GM12878 (cell line): Measurements from ENCODE around the gene E2F7. TPM values are rescaled to one million over a fixed set of nuclear protein-coding genes. Genes with fewer than 3 reads are reported as not detected.

Source experiments
- ATF7 ChIP-seq: fragments of 450-650 bp; IDR thresholded peaks from 2 replicates; pipeline ENCODE4 v1.6.1; 2016; ENCODE audit warnings: low read depth, mild to moderate bottlenecking
- CBFB ChIP-seq: IDR thresholded peaks from 2 replicates; pipeline ENCODE4 v1.6.1; 2016; ENCODE audit warnings: antibody characterized with exemption, low read depth
- CBX5 ChIP-seq: sonication (generic); IDR thresholded peaks from 2 replicates; pipeline ENCODE4 v1.6.1; 2016; ENCODE audit warnings: low read depth, moderate library complexity, mild to moderate bottlenecking, inconsistent platforms
- CHD1 ChIP-seq: IDR thresholded peaks from 2 replicates; pipeline ENCODE4 v1.6.1; 2012; ENCODE audit warnings: low read depth, low read length, improper control_type of control experiment
- DPF2 ChIP-seq: fragments of 450-650 bp; IDR thresholded peaks from 2 replicates; pipeline ENCODE4 v1.6.1; 2017; ENCODE audit warnings: mild to moderate bottlenecking
- E2F4 ChIP-seq: IDR thresholded peaks from 2 replicates; pipeline ENCODE4 v1.6.1; 2012; ENCODE audit warnings: low read depth, low read length, improper control_type of control experiment
- E2F8 ChIP-seq: fragments of 450-650 bp; IDR thresholded peaks from 2 replicates; pipeline ENCODE4 v1.6.1; 2018; ENCODE audit warnings: mild to moderate bottlenecking, low read depth, moderate library complexity; ENCODE audit not compliant: partially characterized antibody
- EP300 ChIP-seq, 2 experiments: fragments of 150-350 bp in 1 of 2; IDR thresholded peaks; 2 replicates each; pipeline ENCODE4 v1.6.1; 2011 to 2012; ENCODE audit warnings: low read depth in 2 of 2, low read length in 2 of 2, borderline replicate concordance in 1 of 2, improper control_type of control experiment in 1 of 2, inconsistent platforms in 1 of 2; ENCODE audit not compliant: control insufficient read depth in 1 of 2
- MXI1 ChIP-seq: fragments of 150-350 bp; IDR thresholded peaks from 2 replicates; pipeline ENCODE4 v1.6.1; 2011; ENCODE audit warnings: low read depth, mild to moderate bottlenecking, inconsistent platforms, low read length, improper control_type of control experiment
- POLR2A ChIP-seq: IDR thresholded peaks from 2 replicates; pipeline ENCODE4 v1.6.1; 2011; ENCODE audit warnings: low read depth, mild to moderate bottlenecking, low read length
- POLR2AphosphoS5 ChIP-seq: IDR thresholded peaks from 2 replicates; pipeline ENCODE4 v1.6.1; 2011; ENCODE audit warnings: mild to moderate bottlenecking, low read length, inconsistent platforms
- RAD51 ChIP-seq: fragments of 450-650 bp; IDR thresholded peaks from 2 replicates; pipeline ENCODE4 v1.6.1; 2016; ENCODE audit warnings: moderate library complexity, mild to moderate bottlenecking, inconsistent platforms
- RFX5 ChIP-seq: IDR thresholded peaks from 2 replicates; pipeline ENCODE4 v1.6.1; 2011; ENCODE audit warnings: low read depth, low read length, improper control_type of control experiment
- SMAD5 ChIP-seq: IDR thresholded peaks from 2 replicates; pipeline ENCODE4 v1.6.1; 2016; ENCODE audit warnings: antibody characterized with exemption, low read depth
- SPI1 ChIP-seq: IDR thresholded peaks from 2 replicates; pipeline ENCODE4 v1.6.1; 2011; ENCODE audit warnings: low read depth, mild to moderate bottlenecking, low read length, moderate library complexity, borderline replicate concordance; ENCODE audit not compliant: insufficient read depth
- SRF ChIP-seq, 2 experiments: IDR thresholded peaks; 2 replicates each; pipeline ENCODE4 v1.6.1; 2011; ENCODE audit warnings: low read depth in 2 of 2, low read length in 2 of 2, mild to moderate bottlenecking in 1 of 2, moderate library complexity in 1 of 2
- TAF1 ChIP-seq: IDR thresholded peaks from 2 replicates; pipeline ENCODE4 v1.6.1; 2011; ENCODE audit warnings: mild to moderate bottlenecking, low read depth, low read length, borderline replicate concordance
- polyA plus RNA-seq, 11 experiments: library from polyadenylated mRNA; depleted of rRNA in 4 of 11; unstranded in 6 of 11; stranded (reverse) in 5 of 11; fragments of >200 nt; fragmentation: Nextera tagmentation in 4 of 11; fragmentation: Illumina TruSeq in 1 of 11; extraction: Ambion mirVana in 4 of 11; extraction: Trizol in 1 of 11; gene quantifications; 1 replicate in 1 of 11; 2 replicates in 10 of 11; pipeline versions ENCODE4 v1.2.1 to v1.2.3, GENCODE V29; 2011 to 2016; ENCODE audit warnings: inconsistent platforms in 2 of 11, missing spikeins in 2 of 11, low read depth in 1 of 11
- total RNA-seq, 4 experiments: library from RNA; depleted of rRNA in 3 of 4; stranded (reverse); fragments of >200 nt in 3 of 4; fragmentation: Illumina TruSeq in 1 of 4; extraction: Trizol in 1 of 4; gene quantifications; 2 replicates each; pipeline versions ENCODE4 v1.2.1 to v1.2.3, GENCODE V29; 2013 to 2021
- TF ChIP-seq, protein P1 (sequence below): fragments of 450-650 bp; IDR thresholded peaks from 2 replicates; pipeline ENCODE4 v1.6.1; 2018; ENCODE audit warnings: borderline replicate concordance, mild to moderate bottlenecking; ENCODE audit not compliant: partially characterized antibody
- TF ChIP-seq, protein P2 (sequence below): IDR thresholded peaks from 2 replicates; pipeline ENCODE4 v1.6.1; 2012; ENCODE audit warnings: low read depth, low read length, improper control_type of control experiment
- TF ChIP-seq, protein P3 (sequence below): IDR thresholded peaks from 2 replicates; pipeline ENCODE4 v1.6.1; 2011; ENCODE audit warnings: mild to moderate bottlenecking, low read depth, low read length, moderate library complexity; ENCODE audit not compliant: insufficient replicate concordance

Gene E2F7
- total and polyA plus RNA-seq, 10 of the 15 experiments (the other 5 are each of a cell fraction or from before 2014, with no cell fraction given), result 5.6 to 32.1 (median 19.9) TPM

DNA sequence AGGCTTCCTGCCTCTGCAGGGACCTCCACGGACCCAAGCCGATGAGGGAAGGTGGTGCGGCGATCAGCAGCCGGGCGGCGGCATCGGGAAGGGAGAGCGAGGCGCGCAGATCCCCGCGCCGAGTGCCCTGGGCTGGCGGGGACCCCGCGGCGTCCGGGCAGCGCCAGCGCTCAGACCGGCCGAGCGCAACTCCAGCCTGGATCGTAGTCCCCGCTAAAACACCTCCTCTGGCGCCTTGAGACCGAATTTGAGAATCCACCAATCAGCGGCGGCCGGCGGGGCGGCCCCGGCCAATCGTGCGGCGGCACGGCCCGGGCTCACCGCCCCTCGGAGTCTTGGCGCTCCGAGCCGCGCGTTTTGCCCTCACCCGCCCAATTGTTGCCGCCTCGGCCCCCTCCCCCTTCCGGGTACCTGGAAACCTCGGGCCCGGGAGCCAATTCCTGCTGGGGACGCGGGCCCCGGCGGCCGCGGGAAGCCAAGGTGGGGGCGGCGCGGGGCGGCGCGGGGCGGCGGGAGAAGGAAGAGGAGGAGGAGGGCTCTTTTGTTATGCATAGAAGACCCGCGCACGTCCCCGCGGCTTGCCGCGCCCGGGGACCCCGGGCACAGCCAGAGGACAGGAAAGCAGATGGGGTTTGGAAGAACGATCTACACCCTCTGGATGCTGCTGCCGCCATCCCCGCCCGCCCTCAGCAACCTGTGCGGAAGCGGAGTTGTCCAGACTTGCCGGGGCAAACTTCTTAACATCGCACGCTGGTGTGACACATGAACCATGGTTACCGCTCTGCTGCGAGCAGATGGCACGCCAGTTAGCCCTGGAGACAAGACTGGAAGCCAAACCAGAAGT lies at the start of gene E2F7 (continued):
- TF ChIP-seq ATF7 (no peak), MXI1 (peak; percentile 49; the same call in 1 of the 2 replicates), DPF2 (0 out of 2 replicates have a peak, but pooled peaks have one; percentile 37), RFX5 (0 out of 2 replicates have a peak, but pooled peaks have one; percentile 58), SPI1 (peak; percentile 11; the same call in 1 of the 2 replicates), RAD51 (no peak), CBFB (peak; percentile 35; the same call in 1 of the 2 replicates), SMAD5 (peak; percentile 40; the same call in 1 of the 2 replicates), POLR2AphosphoS5 (peak; percentile 78), E2F8 (no peak), CBX5 (peak; percentile 42; the same call in 1 of the 2 replicates), E2F4 (peak; percentile 88), CHD1 (0 out of 2 replicates have a peak, but pooled peaks have one; percentile 34), POLR2A (peak; percentile 88), SRF (IDR thresholded peaks at IDR 0.05; ENCODE audit: low read depth in 2 of 2, low read length in 2 of 2) (no peak), EP300 (IDR thresholded peaks at IDR 0.05; ENCODE audit: borderline replicate concordance in 1 of 2, control insufficient read depth in 1 of 2, low read depth in 2 of 2, low read length in 2 of 2) (no peak), TAF1 (peak; percentile 55; the same call in 1 of the 2 replicates)
- TF ChIP-seq, protein P1, sequence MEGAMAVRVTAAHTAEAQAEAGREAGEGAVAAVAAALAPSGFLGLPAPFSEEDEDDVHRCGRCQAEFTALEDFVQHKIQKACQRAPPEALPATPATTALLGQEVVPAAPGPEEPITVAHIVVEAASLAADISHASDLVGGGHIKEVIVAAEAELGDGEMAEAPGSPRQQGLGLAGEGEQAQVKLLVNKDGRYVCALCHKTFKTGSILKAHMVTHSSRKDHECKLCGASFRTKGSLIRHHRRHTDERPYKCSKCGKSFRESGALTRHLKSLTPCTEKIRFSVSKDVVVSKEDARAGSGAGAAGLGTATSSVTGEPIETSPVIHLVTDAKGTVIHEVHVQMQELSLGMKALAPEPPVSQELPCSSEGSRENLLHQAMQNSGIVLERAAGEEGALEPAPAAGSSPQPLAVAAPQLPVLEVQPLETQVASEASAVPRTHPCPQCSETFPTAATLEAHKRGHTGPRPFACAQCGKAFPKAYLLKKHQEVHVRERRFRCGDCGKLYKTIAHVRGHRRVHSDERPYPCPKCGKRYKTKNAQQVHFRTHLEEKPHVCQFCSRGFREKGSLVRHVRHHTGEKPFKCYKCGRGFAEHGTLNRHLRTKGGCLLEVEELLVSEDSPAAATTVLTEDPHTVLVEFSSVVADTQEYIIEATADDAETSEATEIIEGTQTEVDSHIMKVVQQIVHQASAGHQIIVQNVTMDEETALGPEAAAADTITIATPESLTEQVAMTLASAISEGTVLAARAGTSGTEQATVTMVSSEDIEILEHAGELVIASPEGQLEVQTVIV, result no peak
- TF ChIP-seq, protein P2, sequence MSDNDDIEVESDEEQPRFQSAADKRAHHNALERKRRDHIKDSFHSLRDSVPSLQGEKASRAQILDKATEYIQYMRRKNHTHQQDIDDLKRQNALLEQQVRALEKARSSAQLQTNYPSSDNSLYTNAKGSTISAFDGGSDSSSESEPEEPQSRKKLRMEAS, result peak; percentile 41
- TF ChIP-seq, protein P3, sequence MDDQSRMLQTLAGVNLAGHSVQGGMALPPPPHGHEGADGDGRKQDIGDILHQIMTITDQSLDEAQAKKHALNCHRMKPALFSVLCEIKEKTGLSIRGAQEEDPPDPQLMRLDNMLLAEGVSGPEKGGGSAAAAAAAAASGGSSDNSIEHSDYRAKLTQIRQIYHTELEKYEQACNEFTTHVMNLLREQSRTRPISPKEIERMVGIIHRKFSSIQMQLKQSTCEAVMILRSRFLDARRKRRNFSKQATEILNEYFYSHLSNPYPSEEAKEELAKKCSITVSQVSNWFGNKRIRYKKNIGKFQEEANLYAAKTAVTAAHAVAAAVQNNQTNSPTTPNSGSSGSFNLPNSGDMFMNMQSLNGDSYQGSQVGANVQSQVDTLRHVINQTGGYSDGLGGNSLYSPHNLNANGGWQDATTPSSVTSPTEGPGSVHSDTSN, result no peak
